CD14-positive monocyte (primary cell): ENCODE results near the gene ADAMTS3. TPM values are rescaled to one million over a fixed set of nuclear protein-coding genes. Genes with fewer than 3 reads are reported as not detected.

Experiments
- DNase-seq, 3 donors: peaks; one replicate each; pipeline ENCODE4 v3.0.0-alpha.2; 2011 to 2022
- H2AFZ ChIP-seq: 2 replicates; pipeline ENCODE4 v1.6.0; 2012; ENCODE audit warnings: mild to moderate bottlenecking, low read depth, low read length, inconsistent platforms; ENCODE audit not compliant: insufficient read depth, poor library complexity, severe bottlenecking
- H3K27ac ChIP-seq, 2 donors: 1 replicate in 1 of 2; 2 replicates in 1 of 2; pipeline ENCODE4 v1.5.1; 2012 to 2013; ENCODE audit warnings: low read length in 2 of 2, control low read depth in 1 of 2, inconsistent platforms in 1 of 2, low read depth in 1 of 2, mild to moderate bottlenecking in 1 of 2
- H3K27me3 ChIP-seq, 2 donors: one replicate each; pipeline versions ENCODE4 v1.6.0 to v1.6.1; 2011 to 2013; ENCODE audit warnings: low read length in 2 of 2; ENCODE audit not compliant: control insufficient read depth in 2 of 2, insufficient read depth in 2 of 2
- H3K36me3 ChIP-seq, 2 donors: replicated peaks in 1 of 2; 1 replicate in 1 of 2; 2 replicates in 1 of 2; pipeline versions ENCODE4 v1.5.1 to v1.6.1; 2012 to 2013; ENCODE audit warnings: low read length in 2 of 2, control low read depth in 1 of 2, inconsistent platforms in 1 of 2, mild to moderate bottlenecking in 1 of 2; ENCODE audit not compliant: insufficient read depth in 2 of 2, control insufficient read depth in 1 of 2
- H3K4me1 ChIP-seq, 2 donors: 1 replicate in 1 of 2; 2 replicates in 1 of 2; pipeline versions ENCODE4 v1.5.1 to v1.6.1; 2012 to 2013; ENCODE audit warnings: low read length in 2 of 2, control low read depth in 1 of 2, inconsistent platforms in 1 of 2, mild to moderate bottlenecking in 1 of 2, moderate library complexity in 1 of 2; ENCODE audit not compliant: insufficient read depth in 2 of 2, control insufficient read depth in 1 of 2
- H3K4me2 ChIP-seq: replicated peaks from 2 replicates; pipeline ENCODE3; 2012; ENCODE audit warnings: low read length, moderate library complexity, mild to moderate bottlenecking; ENCODE audit not compliant: poor library complexity, severe bottlenecking; ENCODE audit errors: extremely low read depth
- H3K4me3 ChIP-seq, 3 experiments: fragments of 200-600 bp in 1 of 3; sonication (generic) in 1 of 3; replicated peaks in 1 of 3; 1 replicate in 2 of 3; 2 replicates in 1 of 3; pipeline ENCODE4 v1.5.1; 2011 to 2013; ENCODE audit warnings: low read length in 3 of 3, mild to moderate bottlenecking in 3 of 3, control low read depth in 2 of 3, low read depth in 2 of 3, inconsistent platforms in 1 of 3, moderate library complexity in 1 of 3
- H3K79me2 ChIP-seq: 2 replicates; pipeline ENCODE4 v1.6.0; 2012; ENCODE audit warnings: mild to moderate bottlenecking, control low read depth, inconsistent platforms, low read length, moderate library complexity; ENCODE audit not compliant: insufficient read depth
- H3K9ac ChIP-seq: 2 replicates; pipeline ENCODE4 v1.6.0; 2017; ENCODE audit warnings: low read length, mild to moderate bottlenecking; ENCODE audit not compliant: insufficient read depth, poor library complexity, severe bottlenecking
- H3K9me3 ChIP-seq, 2 donors: replicated peaks in 1 of 2; 1 replicate in 1 of 2; 2 replicates in 1 of 2; pipeline versions ENCODE4 v1.5.1 to v1.6.1; 2012 to 2013; ENCODE audit warnings: low read length in 2 of 2, control low read depth in 1 of 2; ENCODE audit not compliant: control insufficient read depth in 1 of 2, insufficient read depth in 1 of 2
- H4K20me1 ChIP-seq: 2 replicates; pipeline ENCODE4 v1.6.0; 2012; ENCODE audit warnings: mild to moderate bottlenecking, low read length, control low read depth, moderate library complexity; ENCODE audit not compliant: insufficient read depth
- H3K27ac Mint-ChIP-seq, 7 donors: one replicate each; pipeline ENCODE4 v1.8.0; 2020; ENCODE audit warnings: mild to moderate bottlenecking in 7 of 7, mixed read lengths in 7 of 7, moderate library complexity in 6 of 7, inconsistent platforms in 2 of 7
- H3K27me3 Mint-ChIP-seq, 3 donors: one replicate each; pipeline ENCODE4 v1.8.0; 2021 to 2022; ENCODE audit warnings: low read depth in 3 of 3, mild to moderate bottlenecking in 3 of 3, mixed read lengths in 3 of 3, moderate library complexity in 3 of 3, inconsistent platforms in 1 of 3
- H3K36me3 Mint-ChIP-seq, 2 donors: one replicate each; pipeline ENCODE4 v1.8.0; 2020; ENCODE audit warnings: mixed read lengths in 2 of 2, inconsistent platforms in 1 of 2, mild to moderate bottlenecking in 1 of 2
- H3K4me1 Mint-ChIP-seq: one replicate; pipeline ENCODE4 v1.8.0; 2020; ENCODE audit warnings: mild to moderate bottlenecking, mixed read lengths
- H3K4me3 Mint-ChIP-seq, 2 donors: one replicate each; pipeline ENCODE4 v1.8.0; 2020; ENCODE audit warnings: mild to moderate bottlenecking in 2 of 2, mixed read lengths in 2 of 2, moderate library complexity in 1 of 2
- H3K9me3 Mint-ChIP-seq, 7 donors: one replicate each; pipeline ENCODE4 v1.8.0; 2020 to 2022; ENCODE audit warnings: mixed read lengths in 7 of 7, mild to moderate bottlenecking in 6 of 7, moderate library complexity in 6 of 7, inconsistent platforms in 2 of 7
- CTCF ChIP-seq: fragments of 200-600 bp; IDR thresholded peaks from one replicate; pipeline ENCODE4 v1.8.0; 2022; ENCODE audit warnings: antibody characterized with exemption, mild to moderate bottlenecking
- WGBS: methylation state at CpG from one replicate; pipeline ENCODE4 v1.1.5; 2013; ENCODE audit warnings: missing lambda C conversion rate; ENCODE audit not compliant: insufficient coverage; 5-methylcytosine and 5-hydroxymethylcytosine counted together
- intact Hi-C, 2 donors: fragments of 100-400 bp; cut with micrococcal nuclease; formaldehyde crosslinking; loops; one replicate each; pipeline versions ENCODE4 v1.15.0 to v1.15.1; 2023
- polyA plus RNA-seq, 3 donors: library from polyadenylated mRNA; depleted of rRNA in 1 of 3; unstranded in 2 of 3; stranded (reverse) in 1 of 3; fragments of 300-500 nt in 2 of 3; fragments of >200 nt in 1 of 3; fragmentation: Illumina TruSeq in 2 of 3; gene quantifications; 1 replicate in 2 of 3; 2 replicates in 1 of 3; pipeline ENCODE4 v1.2.3, GENCODE V29; 2012 to 2021

The ADAMTS3 gene
- polyA plus RNA-seq, 3 donors = not detected

GRCh38 chr4:72494156-72494555 lies 74.9 kb downstream of the ADAMTS3 start:
- peaks cover 0 to 1% (median 0%) of the 10 kb centered on the region in 3 donors for H3K27me3 Mint-ChIP-seq
- Histone ChIP-seq H3K36me3 (no peaks in the 10 kb centered on the region), H3K27me3 (no peaks in the 10 kb centered on the region), H3K27ac (no peak overlapping the region), H3K79me2 (no peaks in the 10 kb centered on the region), H2AFZ (no peak overlapping the region), H3K9me3 (no peaks in the 10 kb centered on the region), H3K4me1 (no peaks in the 10 kb centered on the region), H3K4me2 (no peak overlapping the region), H3K9ac (no peak overlapping the region), H4K20me1 (no peaks in the 10 kb centered on the region), H3K4me3 (no peak overlapping the region)
- H3K9me3 Mint-ChIP-seq = peaks cover 0 to 12% (median 5%) of the 10 kb centered on the region in 7 donors
- TF ChIP-seq CTCF = no peak
- H3K36me3 Mint-ChIP-seq = no peaks in the 10 kb centered on the region
- no peaks in the 10 kb centered on the region for H3K4me1 Mint-ChIP-seq
- no peak overlapping the region for H3K27ac Mint-ChIP-seq
- intact Hi-C loops = no loop called here
- no peak for DNase-seq
- H3K4me3 Mint-ChIP-seq = no peak overlapping the region

- H3K27me3 Mint-ChIP-seq = peaks cover 0 to 1% (median 0%) of the 10 kb centered on the region in 3 donors
- no peaks in the 10 kb centered on the region for H3K4me1 Mint-ChIP-seq
- WGBS = 88% methylated on average over 2 of the region's 4 CpGs
- Histone ChIP-seq H4K20me1 (no peaks in the 10 kb centered on the region), H3K36me3 (no peaks in the 10 kb centered on the region), H3K9me3 (no peaks in the 10 kb centered on the region), H3K4me1 (no peaks in the 10 kb centered on the region), H3K4me2 (no peak overlapping the region), H3K27me3 (no peaks in the 10 kb centered on the region), H3K4me3 (no peak overlapping the region), H3K9ac (no peak overlapping the region), H3K79me2 (no peaks in the 10 kb centered on the region), H3K27ac (no peak overlapping the region), H2AFZ (no peak overlapping the region)
- DNase-seq = no peak
- H3K27ac Mint-ChIP-seq = no peak overlapping the region
- H3K9me3 Mint-ChIP-seq = peaks cover 0 to 4% (median 2%) of the 10 kb centered on the region in 7 donors
- no peaks in the 10 kb centered on the region for H3K36me3 Mint-ChIP-seq
- no peak overlapping the region for H3K4me3 Mint-ChIP-seq
- intact Hi-C loops = no loop called here
- TF ChIP-seq CTCF = no peak
These were observed 79.8 kb downstream of the ADAMTS3 start for GRCh38 chr4:72489267-72489666.
